Measurements from ENCODE around the gene KLK8. TPM values are rescaled to one million over a fixed set of nuclear protein-coding genes. Genes with fewer than 3 reads are reported as not detected.

Gene KLK8
- polyA plus RNA-seq, 2 of the 4 experiments (the other 2 are of a cell fraction) = not detected

GRCh38 chr19:50981587-50982146 is 19.7 kb downstream of the KLK8 start:
- ChIA-PET POLR2A (no interaction called here), CTCF (interaction anchor here (0.9 kb wide), 1 partner anchor 278 kb away, joined by 3 read pairs; no protein-coding TSS in a partner anchor)
- DNase-seq (ENCODE audit: low read depth in 1 of 2, low spot score in 1 of 2) = no peak
- WGBS (ENCODE audit: missing lambda C conversion rate) = 27% methylated on average over 11 of the region's 11 CpGs
- peak; percentile 51 to 69 for ATAC-seq
- Histone ChIP-seq H3K9me3 (no peaks in the 10 kb centered on the region), H3K27ac (no peak overlapping the region), H3K4me2 (no peak overlapping the region), H3K4me1 (peaks cover 10% of the 10 kb centered on the region; the same call in 2 of the 3 replicates), H3K4me3 (no peak overlapping the region)
- TF ChIP-seq RNF2 (IDR thresholded peaks at IDR 0.05; ENCODE audit: borderline replicate concordance, low read depth) (no peak), MAFK (IDR thresholded peaks at IDR 0.05; ENCODE audit: partially characterized antibody) (peak; percentile 8)
- TF ChIP-seq, protein P1, sequence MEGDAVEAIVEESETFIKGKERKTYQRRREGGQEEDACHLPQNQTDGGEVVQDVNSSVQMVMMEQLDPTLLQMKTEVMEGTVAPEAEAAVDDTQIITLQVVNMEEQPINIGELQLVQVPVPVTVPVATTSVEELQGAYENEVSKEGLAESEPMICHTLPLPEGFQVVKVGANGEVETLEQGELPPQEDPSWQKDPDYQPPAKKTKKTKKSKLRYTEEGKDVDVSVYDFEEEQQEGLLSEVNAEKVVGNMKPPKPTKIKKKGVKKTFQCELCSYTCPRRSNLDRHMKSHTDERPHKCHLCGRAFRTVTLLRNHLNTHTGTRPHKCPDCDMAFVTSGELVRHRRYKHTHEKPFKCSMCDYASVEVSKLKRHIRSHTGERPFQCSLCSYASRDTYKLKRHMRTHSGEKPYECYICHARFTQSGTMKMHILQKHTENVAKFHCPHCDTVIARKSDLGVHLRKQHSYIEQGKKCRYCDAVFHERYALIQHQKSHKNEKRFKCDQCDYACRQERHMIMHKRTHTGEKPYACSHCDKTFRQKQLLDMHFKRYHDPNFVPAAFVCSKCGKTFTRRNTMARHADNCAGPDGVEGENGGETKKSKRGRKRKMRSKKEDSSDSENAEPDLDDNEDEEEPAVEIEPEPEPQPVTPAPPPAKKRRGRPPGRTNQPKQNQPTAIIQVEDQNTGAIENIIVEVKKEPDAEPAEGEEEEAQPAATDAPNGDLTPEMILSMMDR (IDR thresholded peaks at IDR 0.05) = no peak
- no peak for FAIRE-seq

DNA sequence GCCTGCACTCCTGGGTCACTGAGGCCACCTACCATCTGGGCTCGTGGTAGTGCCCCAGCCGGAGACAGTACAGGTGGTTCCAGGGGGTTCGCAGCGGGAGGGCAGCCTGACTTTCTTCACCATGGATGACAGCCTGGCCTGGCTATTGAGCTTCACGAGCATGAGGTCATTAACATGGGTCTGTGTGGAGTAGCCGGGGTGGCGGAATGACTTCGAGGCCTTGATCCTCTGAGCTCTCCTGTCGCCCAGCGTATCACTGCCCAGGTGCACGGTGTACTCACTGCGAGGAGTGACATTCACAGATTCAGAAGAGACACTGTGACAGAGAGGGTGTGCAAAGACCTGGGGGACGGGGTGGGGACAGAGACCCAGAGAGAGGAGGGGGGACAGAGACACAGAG is 21.2 kb downstream of the KLK8 start:
- H3K4me2 ChIP-seq = no peak overlapping the region
- 57% methylated on average over 13 of the region's 13 CpGs for WGBS (ENCODE audit: missing lambda C conversion rate)
- TF ChIP-seq, protein P1 (IDR thresholded peaks at IDR 0.05) = no peak
- TF ChIP-seq HOXB5 (CRISPR knock-in tag; IDR thresholded peaks at IDR 0.05) = no peak
- TF ChIP-seq CHD2 (IDR thresholded peaks at IDR 0.05; ENCODE audit: low read length, partially characterized antibody) = no peak
- no peak for TF ChIP-seq MAZ (IDR thresholded peaks at IDR 0.05; ENCODE audit: borderline replicate concordance, low read depth, low read length)
- no peak for TF ChIP-seq EHMT2 (IDR thresholded peaks at IDR 0.05; ENCODE audit: low read depth)
- no peak for TF ChIP-seq TP53 (CRISPR knock-in tag; IDR thresholded peaks at IDR 0.05)
- ATAC-seq (no peak), FAIRE-seq (no peak), DNase-seq (ENCODE audit: low read depth in 1 of 2, low spot score in 1 of 2) (no peak)
- H3K4me3 ChIP-seq = no peak overlapping the region
- POLR2A ChIA-PET = no interaction called here
- no peak overlapping the region for H3K27ac ChIP-seq
- CTCF ChIA-PET = interaction anchor here (1.7 to 1.9 kb wide), 2 partner anchors 30 to 37 kb away, joined by 4 to 6 read pairs; a partner anchor contains a TSS
- no peaks in the 10 kb centered on the region for H3K9me3 ChIP-seq
- peaks cover 16% of the 10 kb centered on the region; the same call in 2 of the 3 replicates for H3K4me1 ChIP-seq

- ChIA-PET POLR2A (no interaction called here), CTCF (interaction anchor here (1.7 to 1.9 kb wide), 2 partner anchors 30 to 37 kb away, joined by 4 to 6 read pairs; a partner anchor contains a TSS)
- ATAC-seq (no peak), DNase-seq (ENCODE audit: low read depth in 1 of 2, low spot score in 1 of 2) (no peak), FAIRE-seq (no peak)
- no peak overlapping the region for H3K4me2 ChIP-seq
- no peak overlapping the region for H3K4me3 ChIP-seq
- H3K9me3 ChIP-seq = no peaks in the 10 kb centered on the region
- peaks cover 16% of the 10 kb centered on the region; the same call in 2 of the 3 replicates for H3K4me1 ChIP-seq
- H3K27ac ChIP-seq = no peak overlapping the region; a peak in 1 of 6 replicates
- 54% methylated on average over 7 of the region's 8 CpGs for WGBS (ENCODE audit: missing lambda C conversion rate)
- TF ChIP-seq, protein P1 (IDR thresholded peaks at IDR 0.05) = no peak
- TF ChIP-seq E2F6 (IDR thresholded peaks at IDR 0.05; ENCODE audit: borderline replicate concordance, low read depth) (no peak), FOSB (CRISPR knock-in tag; IDR thresholded peaks at IDR 0.05) (no peak), NR3C1 (IDR thresholded peaks at IDR 0.05) (no peak), SMC3 (IDR thresholded peaks at IDR 0.05) (no peak), RARB (CRISPR knock-in tag; IDR thresholded peaks at IDR 0.05) (no peak), POLR2A (IDR thresholded peaks at IDR 0.05; ENCODE audit: low read length) (no peak), NFE2L2 (conservative IDR thresholded peaks at IDR 0.05; ENCODE audit: low read length) (no peak)
Measured at GRCh38 chr19:50979758-50980157, 21.6 kb downstream of the KLK8 start.
